SU-DHL-6 (cell line): ENCODE results near the gene ADAMTS14.

ENCODE experiments used
- H2AFZ ChIP-seq: fragments of 200-600 bp; sonication (generic); 2 replicates; pipeline ENCODE4 v1.6.1; 2014; ENCODE audit warnings: low read depth, mild to moderate bottlenecking, moderate library complexity, mixed read lengths, antibody characterized with exemption, low read length; ENCODE audit not compliant: severe bottlenecking
- H3F3A ChIP-seq: fragments of 200-600 bp; shearing (Covaris generic); 2 replicates; pipeline ENCODE4 v1.6.0; 2016; ENCODE audit warnings: antibody characterized with exemption, mild to moderate bottlenecking; ENCODE audit not compliant: insufficient read depth
- H3K27ac ChIP-seq: fragments of 200-600 bp; sonication (generic); 2 replicates; pipeline ENCODE4 v1.5.1; 2016; ENCODE audit warnings: low read depth, mild to moderate bottlenecking, low read length, moderate library complexity, mixed read lengths
- H3K27me3 ChIP-seq: fragments of 200-600 bp; sonication (generic), shearing (Covaris generic); 2 replicates; pipeline ENCODE4 v1.6.0; 2014; ENCODE audit warnings: mild to moderate bottlenecking, low read length
- H3K36me3 ChIP-seq: fragments of 200-600 bp; sonication (generic); 2 replicates; pipeline ENCODE4 v1.6.1; 2014; ENCODE audit warnings: mild to moderate bottlenecking, low read length, mixed read lengths
- H3K4me2 ChIP-seq: fragments of 300-600, 200-600 bp; shearing (Covaris generic), sonication (generic); 2 replicates; pipeline ENCODE4 v1.6.0; 2014; ENCODE audit warnings: low read length, low read depth, mild to moderate bottlenecking; ENCODE audit not compliant: poor library complexity, severe bottlenecking
- H3K4me3 ChIP-seq: fragments of 200-600 bp; sonication (generic); 2 replicates; pipeline ENCODE4 v1.5.1; 2014; ENCODE audit warnings: antibody characterized with exemption, low read length, mild to moderate bottlenecking, mixed read lengths; ENCODE audit not compliant: insufficient read depth, poor library complexity, severe bottlenecking
- H3K79me2 ChIP-seq: fragments of 200-600 bp; sonication (generic); 2 replicates; pipeline ENCODE4 v1.6.1; 2014; ENCODE audit warnings: mild to moderate bottlenecking, low read length, moderate library complexity; ENCODE audit not compliant: insufficient read depth
- H3K9ac ChIP-seq: fragments of 200-600 bp; sonication (generic); 2 replicates; pipeline ENCODE4 v1.7.0; 2014; ENCODE audit warnings: mild to moderate bottlenecking, low read length
- H3K9me2 ChIP-seq: fragments of 200-600 bp; sonication (generic); replicated peaks from 2 replicates; pipeline ENCODE4 v1.6.1; 2014; ENCODE audit warnings: low read length; ENCODE audit not compliant: insufficient read depth
- H3K9me3 ChIP-seq: fragments of 200-600 bp; sonication (generic); 2 replicates; pipeline ENCODE4 v1.6.1; 2014; ENCODE audit warnings: low read length, mixed read lengths; ENCODE audit not compliant: insufficient read depth
- H4K20me1 ChIP-seq: fragments of 200-600 bp; sonication (generic); 2 replicates; pipeline ENCODE4 v1.6.1; 2014; ENCODE audit warnings: low read depth, mild to moderate bottlenecking, antibody characterized with exemption, low read length, moderate library complexity, mixed read lengths
- EZH2phosphoT487 ChIP-seq: fragments of 200-600 bp; sonication (generic), shearing (Covaris generic); conservative IDR thresholded peaks from 2 replicates; pipeline ENCODE4 v1.6.1; 2018; ENCODE audit warnings: mild to moderate bottlenecking, antibody characterized with exemption, low read length, moderate library complexity, mixed read lengths
- TF ChIP-seq, protein P1 (sequence below): fragments of 200-600 bp; sonication (generic); IDR thresholded peaks from one replicate; pipeline ENCODE4 v1.5.1; 2017; ENCODE audit warnings: antibody characterized with exemption, mild to moderate bottlenecking, low read length, moderate library complexity; ENCODE audit not compliant: insufficient read depth, poor library complexity, severe bottlenecking

ADAMTS14 gene

DNA sequence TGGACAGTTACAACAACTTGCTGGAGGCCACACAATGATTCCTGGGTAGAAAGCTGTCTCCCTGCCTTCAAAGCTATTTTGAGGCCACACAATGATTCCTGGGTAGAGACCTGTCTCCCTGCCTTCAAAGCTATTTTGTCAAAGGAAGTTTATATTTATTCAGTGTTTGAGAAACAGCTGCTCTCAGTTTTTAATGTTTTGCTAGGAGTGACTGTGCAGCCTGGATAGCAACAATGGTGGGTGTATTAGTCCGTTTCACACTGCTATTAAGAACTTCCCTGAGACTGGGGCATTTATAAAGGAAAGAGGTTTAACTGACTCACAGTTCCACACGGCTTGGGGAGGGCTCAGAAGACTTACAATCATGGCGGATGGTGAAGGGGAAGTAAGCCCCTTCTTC is 139.6 kb downstream of the ADAMTS14 start:
- H4K20me1 ChIP-seq, result no peaks in the 10 kb centered on the region
- H3K9me3 ChIP-seq, result no peaks in the 10 kb centered on the region
- TF ChIP-seq EZH2phosphoT487, result no peak
- TF ChIP-seq, protein P1, sequence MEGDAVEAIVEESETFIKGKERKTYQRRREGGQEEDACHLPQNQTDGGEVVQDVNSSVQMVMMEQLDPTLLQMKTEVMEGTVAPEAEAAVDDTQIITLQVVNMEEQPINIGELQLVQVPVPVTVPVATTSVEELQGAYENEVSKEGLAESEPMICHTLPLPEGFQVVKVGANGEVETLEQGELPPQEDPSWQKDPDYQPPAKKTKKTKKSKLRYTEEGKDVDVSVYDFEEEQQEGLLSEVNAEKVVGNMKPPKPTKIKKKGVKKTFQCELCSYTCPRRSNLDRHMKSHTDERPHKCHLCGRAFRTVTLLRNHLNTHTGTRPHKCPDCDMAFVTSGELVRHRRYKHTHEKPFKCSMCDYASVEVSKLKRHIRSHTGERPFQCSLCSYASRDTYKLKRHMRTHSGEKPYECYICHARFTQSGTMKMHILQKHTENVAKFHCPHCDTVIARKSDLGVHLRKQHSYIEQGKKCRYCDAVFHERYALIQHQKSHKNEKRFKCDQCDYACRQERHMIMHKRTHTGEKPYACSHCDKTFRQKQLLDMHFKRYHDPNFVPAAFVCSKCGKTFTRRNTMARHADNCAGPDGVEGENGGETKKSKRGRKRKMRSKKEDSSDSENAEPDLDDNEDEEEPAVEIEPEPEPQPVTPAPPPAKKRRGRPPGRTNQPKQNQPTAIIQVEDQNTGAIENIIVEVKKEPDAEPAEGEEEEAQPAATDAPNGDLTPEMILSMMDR, result no peak
- no peak overlapping the region for H3K4me2 ChIP-seq
- H2AFZ ChIP-seq, result no peak overlapping the region
- no peak overlapping the region for H3K9ac ChIP-seq
- H3K27me3 ChIP-seq, result no peaks in the 10 kb centered on the region
- no peak overlapping the region for H3K4me3 ChIP-seq
- 0 out of 2 replicates have a peak, but pooled peaks cover 3% of the 10 kb centered on the region for H3F3A ChIP-seq
- H3K36me3 ChIP-seq, result no peaks in the 10 kb centered on the region
- H3K27ac ChIP-seq, result no peak overlapping the region
- H3K79me2 ChIP-seq, result no peaks in the 10 kb centered on the region; the same call in 1 of the 2 replicates
- H3K9me2 ChIP-seq, result no peaks in the 10 kb centered on the region
